HG02852 (cell line): ENCODE measurements around the gene TAOK3.
A peak's percentile ranks its signal among the peaks of the same experiment; 100 is the strongest.
"Not testable (repeated sequence)": the region's sequence is repeated elsewhere in the genome, so short reads cannot be mapped to it uniquely, and the experiment has no call there.

ENCODE experiments used
- ATAC-seq: cut with Tn5 transposase; IDR thresholded peaks from one replicate; pipeline ENCODE4 v1.9.1; 2021; ENCODE audit warnings: mild to moderate bottlenecking, moderate library complexity; ENCODE audit not compliant: unreplicated experiment

Gene TAOK3

DNA sequence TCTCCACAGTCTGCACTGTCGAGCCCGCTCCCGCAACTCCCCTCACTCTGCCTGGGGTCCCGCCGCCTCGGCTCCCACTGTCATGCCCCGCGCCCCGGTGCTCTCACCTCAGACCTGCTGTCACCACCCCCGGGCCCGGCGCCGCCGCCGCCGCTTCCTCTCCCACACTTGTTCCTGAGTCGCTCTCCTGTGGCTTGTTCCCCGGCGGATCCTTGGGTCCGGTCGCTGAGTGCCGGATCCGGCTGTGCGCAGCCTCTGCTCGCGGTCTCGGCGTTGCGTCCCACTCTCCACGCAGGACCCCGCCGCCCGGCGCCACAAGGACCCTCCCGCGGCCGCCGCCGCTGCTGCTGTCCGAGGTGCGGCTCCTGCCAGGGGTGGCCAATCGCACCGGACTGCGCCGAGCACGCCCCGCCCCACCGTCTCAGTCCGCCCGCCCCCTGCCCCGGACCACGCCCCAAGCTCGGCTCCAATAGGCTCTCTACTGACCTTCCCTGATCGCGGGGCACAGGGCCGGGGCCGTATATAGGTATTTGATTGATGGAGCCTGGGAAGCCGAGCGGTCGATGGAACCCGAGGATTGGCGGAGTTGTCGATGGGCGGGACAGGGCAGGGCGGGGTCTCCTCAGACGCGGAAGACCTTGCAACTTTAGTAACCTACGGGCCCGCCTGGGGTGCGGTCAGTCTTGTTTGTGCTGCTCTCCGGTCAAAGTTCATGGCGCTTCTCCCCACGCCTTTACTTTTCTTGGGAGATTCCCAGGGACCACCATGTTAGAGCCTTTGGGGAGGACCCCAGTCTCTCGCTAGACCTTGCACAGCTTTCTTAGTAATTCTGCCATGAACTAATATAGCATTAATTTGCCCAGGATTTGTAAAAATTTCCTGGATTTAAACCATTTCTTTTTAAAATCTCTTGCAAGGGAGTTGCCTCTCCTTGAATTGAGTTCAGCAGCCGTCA is at the start of gene TAOK3:
TSS of gene TAOK3 (minus strand) at position 367 of the 955 bp plus-strand sequence. CDS start 117,340 bp downstream, outside the sequence.
- peak; percentile 75 for ATAC-seq

DNA sequence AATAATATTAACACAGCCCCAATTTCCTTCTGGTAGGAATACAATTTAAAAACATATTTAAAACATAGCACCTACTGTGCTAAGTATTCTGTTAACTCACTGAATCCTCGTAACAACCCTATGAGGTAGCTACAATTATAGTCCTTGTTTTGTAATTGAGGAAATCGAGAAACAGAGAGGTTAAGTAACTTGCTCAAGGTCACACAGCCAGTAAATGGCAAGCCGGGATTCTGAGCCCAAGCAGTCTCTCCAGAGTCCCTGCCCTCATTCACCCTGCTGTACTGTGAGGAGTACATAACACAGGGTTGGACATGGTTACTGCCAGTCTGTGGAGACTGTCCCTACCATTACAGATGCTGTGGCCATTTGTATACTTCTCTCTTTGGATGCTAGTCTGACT is 48.0 kb upstream of the TAOK3 start:
- ATAC-seq: no peak

DNA sequence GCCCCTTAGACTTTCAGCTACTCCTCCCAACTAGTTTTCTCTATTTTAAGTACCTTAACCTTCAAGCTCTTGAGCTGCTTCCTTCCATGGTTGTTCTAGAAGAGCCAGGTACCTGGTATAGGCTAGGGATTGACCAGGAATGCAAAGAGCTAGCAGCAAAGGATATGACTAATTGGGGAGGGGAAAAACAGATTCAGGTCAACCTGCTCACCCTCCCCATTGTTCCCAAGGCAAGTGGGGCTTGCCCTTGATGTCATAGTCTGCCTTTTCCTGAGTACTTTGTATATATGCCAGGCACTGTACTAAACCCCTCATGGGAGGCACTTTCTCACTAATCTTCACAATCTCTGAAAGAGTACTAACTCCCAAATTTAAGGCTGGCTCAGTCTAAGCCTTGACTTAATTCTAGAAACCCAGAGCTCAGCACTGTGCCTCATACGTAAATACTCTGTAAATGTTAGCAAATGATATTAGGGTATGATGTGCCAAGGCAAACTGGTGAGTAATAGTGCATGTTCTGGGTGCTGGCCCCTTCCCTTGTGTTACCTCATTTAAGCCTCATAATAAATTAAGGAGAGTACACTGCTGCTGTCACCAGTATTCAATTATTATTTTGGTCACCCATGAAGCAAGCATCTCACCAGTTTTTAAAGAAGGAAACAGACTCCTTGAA is 45.8 kb upstream of the TAOK3 start:
- no peak for ATAC-seq

DNA sequence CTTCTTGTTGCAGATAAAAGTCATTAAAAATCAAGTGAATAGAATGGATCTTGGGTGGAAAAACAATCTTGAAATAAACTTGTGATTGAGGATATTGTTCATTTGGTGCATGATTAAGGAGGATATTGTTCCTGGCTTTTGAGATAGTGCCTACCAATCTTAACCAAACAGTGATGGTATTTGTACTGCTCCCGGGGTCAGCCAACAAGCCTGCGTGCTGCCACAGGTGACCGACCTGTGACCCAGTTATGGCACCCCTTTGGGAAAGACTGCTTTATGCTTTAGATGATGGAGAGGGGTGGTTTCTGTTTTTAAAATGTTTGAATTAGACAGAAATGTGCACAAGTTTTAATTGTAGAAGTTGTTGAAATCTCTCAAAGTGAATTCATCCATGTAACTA is 45.2 kb upstream of the TAOK3 start:
- no peak for ATAC-seq

DNA sequence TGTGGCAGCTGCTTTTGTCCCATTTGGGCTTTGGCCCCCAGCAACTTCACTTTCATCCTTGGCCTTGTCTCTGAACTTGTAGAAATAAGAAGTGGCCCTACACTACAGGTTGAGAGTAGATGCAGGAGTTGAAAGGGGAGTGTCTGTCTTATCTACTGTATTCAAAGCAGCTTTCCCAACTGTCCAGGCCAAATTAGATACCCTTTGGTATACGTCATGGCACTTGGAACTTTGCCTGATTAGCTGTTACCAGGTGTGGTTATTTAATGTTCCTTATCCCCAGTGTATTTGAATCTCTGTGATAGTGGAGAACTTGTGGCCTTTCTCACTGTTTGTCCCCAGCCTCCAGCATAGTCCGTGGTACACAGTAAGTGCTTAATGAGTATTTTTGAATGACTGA is 37.1 kb upstream of the TAOK3 start:
- no peak for ATAC-seq

DNA sequence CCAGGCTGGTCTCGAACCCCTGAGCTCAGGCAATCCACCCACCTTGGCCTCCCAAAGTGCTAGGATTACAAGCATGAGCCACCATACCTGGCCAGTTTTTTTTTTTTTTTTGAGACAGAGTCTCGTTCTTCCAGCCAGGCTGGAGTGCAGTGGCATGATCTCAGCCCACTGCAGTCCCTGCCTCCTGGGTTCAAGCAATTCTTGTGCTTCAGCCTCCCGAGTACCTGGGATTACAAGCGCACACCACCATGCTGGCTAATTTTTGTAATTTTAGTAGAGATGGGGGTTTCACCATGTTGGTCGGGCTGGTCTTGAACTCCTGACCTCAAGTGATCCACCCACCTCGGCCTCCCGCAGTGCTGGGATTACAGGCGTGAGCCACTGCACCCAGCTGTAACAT is 35.5 kb upstream of the TAOK3 start:
- not testable (repeated sequence) for ATAC-seq

DNA sequence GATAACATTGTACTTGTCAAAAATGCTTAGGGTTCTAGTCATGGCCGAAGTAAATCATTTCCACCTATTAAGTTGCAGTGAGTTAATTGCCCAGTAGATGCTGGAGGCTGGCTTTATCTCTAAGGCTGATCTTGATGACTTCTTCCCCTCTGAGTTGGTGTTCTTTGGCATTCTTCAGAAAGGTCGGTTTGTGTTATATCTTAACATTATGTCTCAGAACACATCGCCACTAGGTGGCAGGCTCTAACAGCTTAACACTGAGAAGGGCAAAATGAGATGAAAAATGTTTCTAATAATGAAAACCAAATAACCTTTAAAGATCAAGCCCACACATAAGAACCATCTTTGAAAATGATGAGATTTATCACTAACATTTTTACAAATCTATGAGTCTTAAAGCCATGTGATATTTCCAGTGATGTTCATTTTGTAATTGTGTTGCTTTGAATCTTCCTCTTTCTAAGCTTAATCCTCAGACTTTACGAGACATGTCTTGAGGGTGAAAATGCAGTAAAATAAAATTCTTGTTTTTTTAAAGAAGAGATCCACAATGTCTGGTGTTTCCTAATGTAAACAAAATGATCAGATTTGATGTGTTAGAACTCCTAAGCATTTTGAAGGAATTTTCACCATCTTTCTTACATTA is 32.3 kb upstream of the TAOK3 start:
- no peak for ATAC-seq

DNA sequence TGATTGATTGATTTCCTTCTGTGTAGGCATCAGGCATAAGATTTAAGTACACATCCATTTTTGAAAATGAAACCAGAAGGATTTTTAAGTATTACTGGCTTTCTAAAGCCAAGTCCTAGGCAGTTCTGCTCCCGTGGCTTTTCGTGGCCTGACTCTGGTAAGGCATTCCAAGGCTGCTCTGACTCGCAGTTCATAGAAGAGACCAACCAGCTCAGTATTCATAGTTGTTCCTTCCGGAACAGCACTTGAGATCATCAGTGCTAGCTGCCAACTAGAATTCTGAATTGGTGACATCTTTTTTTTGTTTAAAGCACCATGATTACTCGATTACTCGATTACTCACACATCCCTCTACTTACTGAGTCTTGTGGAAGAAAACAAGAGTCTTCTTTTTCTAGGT is 29.5 kb upstream of the TAOK3 start:
- no peak for ATAC-seq

DNA sequence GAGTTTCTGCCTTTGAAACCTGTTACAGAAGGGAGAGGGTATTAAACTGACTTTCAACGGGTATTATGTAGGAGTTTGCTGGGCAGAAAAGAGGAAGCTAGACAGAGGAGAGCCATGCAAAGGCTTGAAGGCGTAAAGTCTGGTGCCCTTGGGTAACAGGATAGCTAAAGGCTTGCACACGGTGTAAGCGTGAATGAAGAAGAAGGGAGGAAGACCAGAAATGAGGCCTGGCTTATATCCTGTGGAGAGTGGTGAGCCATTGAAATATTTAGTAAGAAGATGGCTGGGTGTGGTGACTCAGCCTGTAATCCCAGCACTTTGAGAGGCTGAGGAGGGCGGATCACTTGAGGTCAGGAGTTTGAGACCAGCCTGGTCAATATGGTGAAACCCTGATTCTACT is 26.2 kb upstream of the TAOK3 start:
- ATAC-seq: no peak

DNA sequence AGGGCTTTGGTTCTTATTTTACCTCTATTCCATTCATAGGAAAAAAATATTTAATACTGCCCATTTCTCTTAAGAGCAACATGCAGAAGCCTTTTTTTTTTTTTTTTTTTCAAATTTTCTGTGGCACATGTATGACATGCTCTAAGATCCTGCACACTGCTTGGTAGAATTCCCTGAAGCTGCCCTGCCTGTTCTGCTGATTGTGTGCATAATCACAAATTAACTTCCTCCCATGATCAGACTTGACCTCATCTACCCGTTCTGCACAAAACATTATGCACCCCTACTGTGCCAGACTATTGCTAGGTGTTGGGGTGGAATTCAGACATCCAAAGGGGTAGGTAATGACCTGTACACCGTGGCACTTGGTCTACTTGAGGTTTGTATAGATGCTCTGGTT is 25.8 kb upstream of the TAOK3 start:
- ATAC-seq: no peak

DNA sequence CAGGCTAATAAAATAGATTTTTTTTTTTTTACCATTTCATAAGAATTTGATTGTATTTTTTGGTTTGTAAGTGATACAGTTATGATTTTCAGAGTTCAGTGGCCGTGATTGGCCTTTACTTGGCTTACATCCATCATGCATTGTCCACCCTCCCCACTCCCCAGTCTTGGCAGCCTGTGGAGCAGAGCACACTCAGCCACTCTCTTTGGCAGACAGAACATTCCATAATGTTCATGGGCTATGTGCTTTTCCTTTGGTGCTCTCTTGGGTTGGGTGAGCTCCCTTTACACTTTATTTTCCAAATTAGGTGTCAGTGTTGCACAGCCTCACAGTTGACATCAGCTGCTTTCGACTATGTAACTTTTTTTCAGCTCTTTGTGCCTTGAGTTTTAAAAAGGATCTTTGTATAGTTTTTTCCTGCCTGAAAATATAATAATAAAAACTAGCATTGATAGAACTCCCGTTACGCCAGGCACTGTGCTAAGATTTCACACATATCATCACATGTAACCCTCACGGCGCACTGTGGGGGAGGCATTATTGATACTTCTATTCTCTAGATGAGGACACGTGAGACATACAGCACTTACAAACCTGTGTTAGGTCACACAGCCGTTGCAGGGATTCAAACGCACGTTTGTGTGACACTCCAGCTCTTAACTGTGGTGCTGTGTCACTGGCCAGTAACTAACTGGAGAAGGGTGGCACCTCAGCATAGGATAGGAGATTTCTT is 25.2 kb upstream of the TAOK3 start:
- no peak for ATAC-seq

DNA sequence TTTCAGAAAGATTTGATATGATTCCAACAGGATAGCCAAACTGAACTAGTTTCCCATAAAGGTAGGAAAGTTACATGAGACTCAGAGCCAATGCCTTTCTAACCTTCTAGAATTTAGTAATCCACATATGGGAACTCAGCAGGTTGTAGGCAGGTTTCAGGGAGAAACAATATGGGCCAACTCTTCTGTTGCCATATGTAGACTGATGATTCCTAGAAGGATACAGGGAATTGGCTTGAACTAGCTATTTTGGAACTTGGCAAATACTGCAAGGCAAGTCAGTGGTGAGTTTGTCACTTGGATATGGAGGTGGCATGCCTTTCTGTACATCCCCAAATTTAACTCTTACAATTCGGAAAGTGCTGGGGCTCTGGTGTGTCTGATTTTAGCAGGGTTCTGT is 19.1 kb upstream of the TAOK3 start:
- no peak for ATAC-seq

DNA sequence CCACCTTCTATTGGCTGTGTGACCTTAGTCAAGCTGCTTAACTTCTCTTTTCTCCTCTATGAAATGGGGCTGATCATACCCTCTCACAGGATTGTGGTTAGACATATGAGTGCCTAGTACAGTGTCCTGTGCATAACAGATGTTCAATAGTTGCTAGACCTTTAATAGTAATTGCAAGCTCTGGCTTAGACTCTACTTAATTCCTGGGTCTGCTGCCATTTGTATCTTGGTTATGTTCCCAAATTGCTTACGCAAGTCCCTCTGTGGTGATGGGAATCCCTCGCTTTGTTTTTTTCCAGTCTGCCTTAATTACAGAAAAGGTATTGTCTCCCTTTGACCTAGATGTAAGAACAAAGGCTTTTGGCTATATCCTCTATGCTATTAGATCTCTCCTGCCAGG is 18.7 kb upstream of the TAOK3 start:
- ATAC-seq: no peak

DNA sequence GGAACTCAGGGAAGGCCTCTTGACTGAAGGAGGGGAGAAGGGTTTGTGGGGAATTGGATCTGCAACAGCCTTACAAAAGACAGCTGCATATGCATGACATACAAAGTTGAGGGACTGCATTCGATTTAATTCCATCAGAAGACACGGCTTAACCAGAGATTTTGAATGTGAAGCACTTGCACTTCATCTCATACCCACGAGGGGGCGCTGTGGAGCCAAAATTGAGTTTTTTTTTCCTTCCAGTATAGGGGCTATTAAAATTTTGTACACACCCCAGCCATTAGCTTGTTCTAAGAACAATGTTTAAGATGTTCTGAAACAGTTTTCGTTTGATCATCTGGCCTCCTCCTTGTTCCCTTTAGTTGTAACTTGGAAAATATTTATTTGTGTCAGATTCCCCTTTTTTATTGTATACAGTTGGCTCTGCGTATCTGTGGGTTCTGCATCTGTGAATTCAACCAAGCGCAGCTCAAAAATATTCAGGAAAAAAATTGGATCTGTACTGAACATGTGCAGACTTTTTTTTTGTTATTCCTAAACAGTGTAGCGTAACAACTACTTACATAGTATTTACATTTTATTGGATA is 5.3 kb upstream of the TAOK3 start:
- ATAC-seq: no peak

DNA sequence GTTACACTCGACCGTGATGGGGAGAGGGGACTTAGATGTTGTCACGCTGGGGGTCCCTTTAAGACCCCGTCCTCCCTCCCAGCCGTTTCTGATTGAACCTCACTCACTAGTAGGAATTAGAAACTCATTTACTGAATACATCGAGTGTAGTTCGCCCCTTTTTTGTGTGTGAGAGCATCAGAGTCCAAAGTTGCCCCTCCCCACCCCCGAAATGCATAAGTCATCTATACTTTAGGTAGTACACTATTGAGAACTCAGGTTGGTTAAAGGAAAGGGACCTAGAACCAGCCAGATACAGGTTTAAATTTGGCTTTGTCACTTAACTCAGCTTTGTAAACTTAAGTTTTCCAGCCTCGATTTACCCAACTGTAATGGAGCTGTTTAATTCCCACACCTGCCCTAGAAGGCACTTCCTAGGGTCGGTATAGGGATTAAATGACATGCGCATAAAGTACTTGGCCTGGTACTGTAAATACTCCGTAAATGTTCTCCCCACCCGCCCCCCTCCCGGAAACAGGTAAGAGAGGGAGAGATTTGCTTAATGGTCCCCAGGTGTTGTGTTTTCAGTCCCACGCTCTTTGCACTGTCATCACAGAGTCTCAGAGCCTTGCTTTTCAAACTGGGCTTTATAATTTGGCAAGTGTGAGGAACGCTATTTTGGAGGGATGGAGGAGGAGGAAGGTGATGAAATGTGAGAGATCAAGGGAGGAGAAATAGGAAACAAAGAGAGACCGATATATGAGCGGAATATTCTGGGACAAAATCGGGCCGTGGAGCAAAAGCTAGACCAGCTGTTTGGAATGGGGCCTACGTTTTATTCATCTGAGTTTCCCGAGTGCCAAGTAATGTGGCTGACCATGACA is 4.5 kb upstream of the TAOK3 start:
- ATAC-seq: no peak

DNA sequence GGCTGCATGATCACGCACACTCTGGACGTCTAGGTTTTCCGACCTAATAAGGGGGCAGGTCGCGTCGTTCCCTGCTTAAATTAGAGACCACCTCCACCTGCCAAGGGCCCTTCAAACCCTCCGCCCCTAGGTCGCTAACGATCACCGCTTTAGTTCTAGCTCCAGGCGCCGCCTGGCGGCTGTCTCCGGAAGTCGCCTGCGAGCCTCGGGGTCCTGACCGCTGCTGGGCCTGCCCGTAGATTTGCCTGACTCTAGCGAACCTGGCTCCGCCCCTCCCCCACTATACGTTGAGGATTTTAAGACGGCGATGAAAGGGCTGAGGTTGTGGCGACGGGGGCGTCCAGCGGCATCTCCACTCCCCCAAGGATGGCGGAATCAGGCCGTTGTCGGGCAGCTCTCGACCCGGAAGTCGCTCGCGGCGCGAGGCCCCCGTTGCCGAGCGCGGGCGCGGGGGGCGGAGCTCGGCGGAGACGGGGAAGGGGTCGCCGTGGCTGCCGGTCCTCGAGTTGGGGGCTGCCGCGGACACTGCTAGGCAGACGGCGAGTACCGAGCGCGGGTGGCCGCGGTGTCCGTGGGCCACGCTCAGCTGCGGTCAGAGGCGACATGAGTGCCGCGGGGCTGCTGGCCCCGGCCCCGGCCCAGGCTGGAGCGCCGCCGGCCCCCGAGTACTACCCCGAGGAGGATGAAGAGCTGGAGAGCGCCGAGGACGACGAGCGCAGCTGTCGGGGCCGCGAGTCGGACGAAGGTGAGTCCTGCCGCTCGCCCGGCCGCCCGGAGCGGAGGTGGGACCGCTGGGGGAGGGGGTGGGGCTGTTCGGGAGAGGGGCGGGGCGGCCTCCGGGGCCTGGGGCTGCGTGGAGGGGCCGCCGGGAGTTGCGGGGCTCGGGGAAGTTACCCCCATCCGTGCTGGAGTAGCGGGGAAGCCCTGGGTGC is 3.6 kb upstream of the TAOK3 start, which contains the start of gene SUDS3:
TSS of gene SUDS3 (plus strand) at position 467 of the 932 bp plus-strand sequence. CDS start at position 604, 137 bp downstream.
- no peak for ATAC-seq

DNA sequence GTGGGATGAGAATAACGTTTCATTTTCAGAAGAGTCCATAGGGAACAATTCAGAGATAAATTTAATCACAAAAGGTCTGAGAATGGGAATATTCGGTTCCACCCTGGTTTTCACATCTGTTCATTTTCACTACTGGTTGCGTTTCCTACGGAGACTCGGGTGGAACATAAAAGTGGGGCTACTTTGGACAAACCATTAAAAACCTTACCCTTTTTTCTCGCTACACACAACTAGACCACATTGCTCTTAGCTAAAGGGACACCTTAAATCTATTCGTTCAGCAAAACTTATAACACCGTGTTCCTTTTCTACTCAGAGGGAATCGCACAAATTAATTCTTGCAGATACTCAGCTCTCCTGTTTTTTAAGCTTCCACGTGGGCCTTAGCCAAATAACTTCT is 2.6 kb upstream of the TAOK3 start:
- ATAC-seq: no peak

DNA sequence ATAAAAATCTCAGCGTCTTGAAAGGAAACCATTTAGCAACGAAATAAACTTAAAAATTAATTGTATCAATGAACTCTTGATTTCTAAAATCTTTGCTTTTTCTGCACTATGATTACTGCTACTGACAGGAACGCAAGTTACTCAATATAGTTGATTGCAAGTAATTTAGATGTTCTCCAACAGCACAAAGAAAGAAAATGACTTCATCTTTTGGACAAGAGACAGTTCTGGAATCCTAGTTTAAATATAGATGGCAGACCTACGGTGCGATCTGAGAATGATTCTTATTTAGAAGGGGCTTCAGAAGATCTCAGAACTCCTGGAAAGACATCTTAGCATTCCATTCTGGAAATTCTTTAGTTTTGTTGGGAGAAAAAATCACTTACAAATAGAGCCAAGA is 2.2 kb upstream of the TAOK3 start:
- ATAC-seq: no peak
